ENCODE data around the gene GAPDHS. TPM values are rescaled to one million over a fixed set of nuclear protein-coding genes. Genes with fewer than 3 reads are reported as not detected.

The GAPDHS gene
- total RNA-seq, 1 experiment from 2014 or later, result not detected

- Histone ChIP-seq H3K9me3 (ENCODE audit: control insufficient read depth, insufficient read depth, low read depth, low read length) (no peaks in the 10 kb centered on the region), H3K4me3 (ENCODE audit: low read depth in 2 of 2, low read length in 2 of 2) (no peak overlapping the region), H3K27ac (ENCODE audit: low read length) (no peak overlapping the region), H3K27me3 (ENCODE audit: control insufficient read depth, insufficient read depth, low read length) (peaks cover 20% of the 10 kb centered on the region), H3K36me3 (ENCODE audit: control insufficient read depth, insufficient read depth, low read length) (no peaks in the 10 kb centered on the region; the same call in 1 of the 2 replicates), H3K4me1 (ENCODE audit: control insufficient read depth, insufficient read depth, low read length) (0 out of 2 replicates have a peak, but pooled peaks cover 5% of the 10 kb centered on the region)
- intact Hi-C loops (cut with micrococcal nuclease; ENCODE audit: unreplicated experiment), result no loop called here
- ChIA-PET POLR2A (no interaction called here), CTCF (interaction anchor here (0.6 kb wide), 1 partner anchor 74 kb away, joined by 8 read pairs; no protein-coding TSS in a partner anchor)
- DNase-seq (ENCODE audit: low read depth, low spot score) (no peak), ATAC-seq (no peak)
- no TSS peak for BruUV-seq (replicated peaks)
- in situ Hi-C loops (cut with HindIII; ENCODE audit: low pct_unique_long_range_greater_than_20kb, low sequenced_read_pairs), result no loop called here
- TF ChIP-seq, protein P1, sequence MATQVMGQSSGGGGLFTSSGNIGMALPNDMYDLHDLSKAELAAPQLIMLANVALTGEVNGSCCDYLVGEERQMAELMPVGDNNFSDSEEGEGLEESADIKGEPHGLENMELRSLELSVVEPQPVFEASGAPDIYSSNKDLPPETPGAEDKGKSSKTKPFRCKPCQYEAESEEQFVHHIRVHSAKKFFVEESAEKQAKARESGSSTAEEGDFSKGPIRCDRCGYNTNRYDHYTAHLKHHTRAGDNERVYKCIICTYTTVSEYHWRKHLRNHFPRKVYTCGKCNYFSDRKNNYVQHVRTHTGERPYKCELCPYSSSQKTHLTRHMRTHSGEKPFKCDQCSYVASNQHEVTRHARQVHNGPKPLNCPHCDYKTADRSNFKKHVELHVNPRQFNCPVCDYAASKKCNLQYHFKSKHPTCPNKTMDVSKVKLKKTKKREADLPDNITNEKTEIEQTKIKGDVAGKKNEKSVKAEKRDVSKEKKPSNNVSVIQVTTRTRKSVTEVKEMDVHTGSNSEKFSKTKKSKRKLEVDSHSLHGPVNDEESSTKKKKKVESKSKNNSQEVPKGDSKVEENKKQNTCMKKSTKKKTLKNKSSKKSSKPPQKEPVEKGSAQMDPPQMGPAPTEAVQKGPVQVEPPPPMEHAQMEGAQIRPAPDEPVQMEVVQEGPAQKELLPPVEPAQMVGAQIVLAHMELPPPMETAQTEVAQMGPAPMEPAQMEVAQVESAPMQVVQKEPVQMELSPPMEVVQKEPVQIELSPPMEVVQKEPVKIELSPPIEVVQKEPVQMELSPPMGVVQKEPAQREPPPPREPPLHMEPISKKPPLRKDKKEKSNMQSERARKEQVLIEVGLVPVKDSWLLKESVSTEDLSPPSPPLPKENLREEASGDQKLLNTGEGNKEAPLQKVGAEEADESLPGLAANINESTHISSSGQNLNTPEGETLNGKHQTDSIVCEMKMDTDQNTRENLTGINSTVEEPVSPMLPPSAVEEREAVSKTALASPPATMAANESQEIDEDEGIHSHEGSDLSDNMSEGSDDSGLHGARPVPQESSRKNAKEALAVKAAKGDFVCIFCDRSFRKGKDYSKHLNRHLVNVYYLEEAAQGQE (IDR thresholded peaks at IDR 0.05; ENCODE audit: insufficient read depth in 1 of 2, low read depth in 2 of 2, low read length in 1 of 2), result no peak
- TF ChIP-seq TCF7L2 (IDR thresholded peaks at IDR 0.05; ENCODE audit: low read depth, low read length) (no peak), POLR2AphosphoS5 (IDR thresholded peaks at IDR 0.05; ENCODE audit: low read depth, low read length) (no peak), SIN3A (IDR thresholded peaks at IDR 0.05; ENCODE audit: borderline replicate concordance, insufficient read depth, low read depth, low read length) (no peak)
- TF ChIP-seq, protein P2, sequence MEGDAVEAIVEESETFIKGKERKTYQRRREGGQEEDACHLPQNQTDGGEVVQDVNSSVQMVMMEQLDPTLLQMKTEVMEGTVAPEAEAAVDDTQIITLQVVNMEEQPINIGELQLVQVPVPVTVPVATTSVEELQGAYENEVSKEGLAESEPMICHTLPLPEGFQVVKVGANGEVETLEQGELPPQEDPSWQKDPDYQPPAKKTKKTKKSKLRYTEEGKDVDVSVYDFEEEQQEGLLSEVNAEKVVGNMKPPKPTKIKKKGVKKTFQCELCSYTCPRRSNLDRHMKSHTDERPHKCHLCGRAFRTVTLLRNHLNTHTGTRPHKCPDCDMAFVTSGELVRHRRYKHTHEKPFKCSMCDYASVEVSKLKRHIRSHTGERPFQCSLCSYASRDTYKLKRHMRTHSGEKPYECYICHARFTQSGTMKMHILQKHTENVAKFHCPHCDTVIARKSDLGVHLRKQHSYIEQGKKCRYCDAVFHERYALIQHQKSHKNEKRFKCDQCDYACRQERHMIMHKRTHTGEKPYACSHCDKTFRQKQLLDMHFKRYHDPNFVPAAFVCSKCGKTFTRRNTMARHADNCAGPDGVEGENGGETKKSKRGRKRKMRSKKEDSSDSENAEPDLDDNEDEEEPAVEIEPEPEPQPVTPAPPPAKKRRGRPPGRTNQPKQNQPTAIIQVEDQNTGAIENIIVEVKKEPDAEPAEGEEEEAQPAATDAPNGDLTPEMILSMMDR (IDR thresholded peaks at IDR 0.05), result no peak
Measured at GRCh38 chr19:35507561-35507960, 25.7 kb upstream of the GAPDHS start.

DNA sequence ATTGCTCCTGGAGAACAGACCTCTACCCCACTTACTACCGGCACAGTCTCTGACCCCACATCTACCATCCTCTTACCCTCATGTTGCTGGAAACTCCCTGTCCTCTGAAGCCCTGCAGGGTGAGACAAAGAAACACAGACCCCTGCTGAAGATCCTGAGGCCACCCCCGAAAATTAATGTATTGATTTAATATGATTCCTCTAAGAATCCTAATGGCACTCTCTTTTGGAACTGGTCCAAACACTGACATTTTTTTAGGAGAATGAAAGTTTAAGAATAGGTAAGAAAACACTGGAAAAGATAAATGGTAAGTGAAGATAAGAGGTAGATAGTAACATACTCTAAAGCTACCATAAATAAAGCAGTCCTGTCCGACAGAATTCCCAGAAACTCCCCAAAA, 25.1 kb upstream of the GAPDHS start:
- intact Hi-C loops (cut with micrococcal nuclease; ENCODE audit: unreplicated experiment), result no loop called here

More for the DNA sequence above, 25.1 kb upstream of the GAPDHS start:
- Histone ChIP-seq H3K36me3 (ENCODE audit: control insufficient read depth, insufficient read depth, low read length) (no peaks in the 10 kb centered on the region; the same call in 1 of the 2 replicates), H3K4me3 (ENCODE audit: low read depth in 2 of 2, low read length in 2 of 2) (no peak overlapping the region), H3K9me3 (ENCODE audit: control insufficient read depth, insufficient read depth, low read depth, low read length) (no peaks in the 10 kb centered on the region), H3K27me3 (ENCODE audit: control insufficient read depth, insufficient read depth, low read length) (peaks cover 20% of the 10 kb centered on the region), H3K27ac (ENCODE audit: low read length) (no peak overlapping the region), H3K4me1 (ENCODE audit: control insufficient read depth, insufficient read depth, low read length) (0 out of 2 replicates have a peak, but pooled peaks cover 5% of the 10 kb centered on the region)
- no peak for ATAC-seq
- BruUV-seq (replicated peaks), result no TSS peak
- CTCF ChIA-PET, result interaction anchor here (0.5 to 0.7 kb wide), 3 partner anchors 13 to 109 kb away, joined by 3 to 8 read pairs (median 4); no protein-coding TSS in a partner anchor
- POLR2A ChIA-PET, result interaction anchor here (0.6 kb wide), 1 partner anchor 359 kb away, joined by 5 read pairs; no protein-coding TSS in a partner anchor
- no peak for TF ChIP-seq TCF7L2 (IDR thresholded peaks at IDR 0.05; ENCODE audit: low read depth, low read length)
- TF ChIP-seq, protein P1 (IDR thresholded peaks at IDR 0.05; ENCODE audit: insufficient read depth in 1 of 2, low read depth in 2 of 2, low read length in 1 of 2), result no peak
- TF ChIP-seq, protein P2 (IDR thresholded peaks at IDR 0.05), result no peak
- TF ChIP-seq SIN3A (IDR thresholded peaks at IDR 0.05; ENCODE audit: borderline replicate concordance, insufficient read depth, low read depth, low read length), result no peak
- no peak for DNase-seq (ENCODE audit: low read depth, low spot score)
- in situ Hi-C loops (cut with HindIII; ENCODE audit: low pct_unique_long_range_greater_than_20kb, low sequenced_read_pairs), result no loop called here

Measured in Panc1 (cell line).